Activated T-cell treated with anti-CD3 and anti-CD28 coated beads for 48 hours (primary cell): Measurements from ENCODE around the gene WWOX.
"Not testable (repeated sequence)": the region's sequence is repeated elsewhere in the genome, so short reads cannot be mapped to it uniquely, and the experiment has no call there.

Source experiments
- DNase-seq: peaks from one replicate; pipeline ENCODE4 v3.0.0-alpha.2; 2020; ENCODE audit warnings: low read depth

Gene WWOX

DNA sequence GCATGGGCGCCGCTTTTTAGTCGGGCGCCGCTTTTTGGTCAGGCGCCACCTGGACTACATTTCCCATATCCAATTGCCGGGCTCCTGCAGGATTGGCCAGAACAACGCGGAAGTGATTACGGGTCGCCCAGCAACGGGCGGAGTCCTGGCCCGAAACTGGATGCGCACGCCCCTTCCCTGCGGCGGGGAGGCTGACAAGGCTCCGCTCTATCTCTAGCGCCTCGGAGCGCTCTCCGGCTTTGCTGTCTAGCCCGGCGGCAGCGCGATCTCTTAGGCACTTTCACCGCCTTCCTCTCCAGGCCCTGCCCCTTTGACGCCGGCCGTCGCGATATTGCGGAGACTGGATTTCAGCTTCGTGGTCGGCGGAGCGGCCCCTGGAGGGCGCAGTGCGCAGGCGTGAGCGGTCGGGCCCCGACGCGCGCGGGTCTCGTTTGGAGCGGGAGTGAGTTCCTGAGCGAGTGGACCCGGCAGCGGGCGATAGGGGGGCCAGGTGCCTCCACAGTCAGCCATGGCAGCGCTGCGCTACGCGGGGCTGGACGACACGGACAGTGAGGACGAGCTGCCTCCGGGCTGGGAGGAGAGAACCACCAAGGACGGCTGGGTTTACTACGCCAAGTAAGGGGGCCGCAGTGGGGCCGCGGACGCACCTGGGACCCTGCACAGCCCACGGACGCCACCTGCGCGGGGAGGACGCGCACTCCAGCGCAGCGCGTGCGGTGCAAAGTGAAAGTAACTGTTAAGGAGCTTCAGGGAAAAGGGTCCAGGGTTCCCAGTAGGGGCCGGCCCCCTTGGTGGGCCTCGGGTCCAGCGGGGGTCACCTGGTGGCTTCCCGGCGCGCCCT lies at the start of gene WWOX:
Gene WWOX (plus strand): TSS at position 384 of the 841 bp plus-strand sequence.
- peak; percentile 92 for DNase-seq

DNA sequence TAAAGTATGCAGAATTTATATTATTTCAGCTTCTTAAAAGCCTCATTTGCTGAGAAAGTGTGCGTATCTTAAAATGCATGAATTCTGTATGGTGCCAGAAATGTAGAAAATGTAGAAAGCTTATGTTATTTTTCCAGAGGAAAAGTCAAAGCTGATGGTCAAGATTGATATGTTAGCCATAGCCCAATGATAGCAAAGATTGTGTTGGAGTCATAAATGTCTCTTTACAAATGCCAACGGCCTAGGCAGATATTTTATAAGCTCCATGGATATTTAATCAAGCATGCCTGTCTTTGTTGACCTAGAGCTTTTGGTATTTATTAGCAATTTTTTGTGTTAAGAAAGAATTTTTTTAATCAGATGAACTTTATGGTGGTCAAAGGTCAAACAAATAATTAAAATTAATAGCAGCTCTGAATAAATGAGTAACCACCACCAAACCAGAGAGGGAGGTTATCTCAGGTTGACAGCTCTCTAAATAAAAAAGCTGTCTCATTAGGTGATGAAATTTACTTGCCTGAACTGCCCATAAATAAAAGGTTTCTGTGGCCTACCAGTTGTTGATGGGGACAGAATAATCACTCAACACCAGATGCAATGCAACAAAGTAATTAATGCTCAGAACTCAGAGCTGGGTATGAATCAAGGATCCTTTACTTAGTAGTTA lies 48.6 kb upstream of the WWOX start:
- no peak for DNase-seq

DNA sequence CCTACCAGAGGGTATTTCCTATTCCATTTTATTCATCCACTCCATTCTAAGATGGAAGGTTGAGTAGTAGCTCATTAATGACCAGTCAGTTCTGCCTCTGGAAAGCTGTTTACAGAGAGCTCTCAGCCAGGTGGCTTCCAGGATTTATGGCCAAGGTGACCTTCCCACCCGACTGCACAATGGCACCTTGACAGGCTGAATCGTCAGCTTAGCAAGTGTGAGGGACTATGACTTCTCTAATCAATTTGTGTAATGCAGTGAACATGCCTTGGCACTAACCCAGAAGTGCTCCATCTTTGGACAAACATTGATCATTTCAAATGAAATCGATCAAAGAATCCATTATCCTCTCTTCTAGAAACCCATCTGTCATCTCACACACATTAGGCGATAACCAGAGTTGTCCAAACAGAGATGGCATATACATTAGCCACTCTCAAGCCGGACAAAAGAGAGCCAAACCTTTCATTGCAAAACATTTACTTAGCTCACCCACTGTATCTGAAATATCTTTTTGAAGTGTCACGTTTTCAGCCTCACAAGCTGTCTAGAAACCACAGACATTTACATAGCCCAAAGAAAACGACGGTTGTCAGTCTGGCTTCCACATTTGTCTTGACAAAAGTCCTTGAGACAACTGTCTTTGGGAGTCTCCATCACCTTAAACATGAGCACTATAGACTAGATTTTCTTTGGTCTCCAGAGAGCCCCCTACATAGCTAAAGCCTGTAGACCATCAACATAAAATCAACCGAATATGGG lies 41.5 kb upstream of the WWOX start:
- no peak for DNase-seq

DNA sequence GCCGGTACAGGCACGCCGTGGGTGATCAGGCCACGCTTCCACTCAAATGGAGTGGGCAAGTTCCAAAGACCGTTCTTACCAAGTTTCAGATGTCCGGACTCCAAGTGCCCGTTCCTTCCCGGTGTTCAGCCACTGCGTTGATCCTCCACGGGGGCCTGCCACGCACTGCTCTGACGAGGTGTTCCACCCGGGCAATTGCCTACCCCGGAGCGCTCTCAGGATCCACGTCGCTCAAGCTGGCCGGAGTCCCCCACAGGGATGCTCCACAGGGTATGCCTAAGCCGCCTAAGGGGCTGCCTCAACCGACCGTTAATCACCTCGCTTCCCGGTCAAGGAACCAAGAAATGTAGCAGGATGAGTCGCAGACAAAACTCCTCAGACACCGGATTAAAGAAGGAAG lies 39.6 kb upstream of the WWOX start:
- not testable (repeated sequence) for DNase-seq

DNA sequence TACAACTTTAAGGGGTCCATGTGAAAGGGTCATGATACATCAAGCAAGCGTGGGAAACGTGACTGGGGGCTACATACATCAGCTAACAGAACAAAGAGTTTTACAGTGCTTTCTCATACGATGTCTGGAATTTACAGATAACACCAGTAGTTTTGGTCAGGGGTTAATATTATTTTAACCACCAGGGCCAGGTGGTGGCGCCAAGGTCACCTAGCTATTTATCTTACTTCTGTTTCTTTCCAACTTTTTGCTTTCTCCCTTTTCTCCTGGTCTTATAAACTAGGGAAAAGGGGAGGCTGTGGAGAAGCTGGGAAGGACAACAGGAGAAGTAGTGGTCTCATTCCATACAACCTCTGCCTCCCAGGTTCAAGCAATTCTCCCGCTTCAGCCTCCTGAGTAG lies 39.2 kb upstream of the WWOX start:
- DNase-seq: no peak

DNA sequence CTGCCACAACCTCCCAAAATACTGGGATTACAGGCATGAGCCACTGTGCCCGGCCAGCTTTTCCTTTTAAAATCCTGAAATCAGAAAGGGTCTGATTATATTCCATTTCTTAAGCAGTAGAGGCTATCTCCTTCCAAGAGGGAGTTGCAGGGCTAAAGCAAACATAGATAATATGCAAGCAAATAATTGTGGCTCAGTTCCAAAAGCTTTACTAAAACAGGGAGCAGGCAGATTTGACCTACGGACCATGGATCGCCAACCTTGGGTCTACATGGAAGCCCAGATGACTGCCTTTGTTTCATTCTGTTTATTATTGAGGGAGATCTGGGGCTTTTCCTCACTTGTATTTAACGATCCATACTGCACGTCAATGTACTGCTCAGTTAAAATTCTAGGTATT lies 38.6 kb upstream of the WWOX start:
- no peak for DNase-seq

DNA sequence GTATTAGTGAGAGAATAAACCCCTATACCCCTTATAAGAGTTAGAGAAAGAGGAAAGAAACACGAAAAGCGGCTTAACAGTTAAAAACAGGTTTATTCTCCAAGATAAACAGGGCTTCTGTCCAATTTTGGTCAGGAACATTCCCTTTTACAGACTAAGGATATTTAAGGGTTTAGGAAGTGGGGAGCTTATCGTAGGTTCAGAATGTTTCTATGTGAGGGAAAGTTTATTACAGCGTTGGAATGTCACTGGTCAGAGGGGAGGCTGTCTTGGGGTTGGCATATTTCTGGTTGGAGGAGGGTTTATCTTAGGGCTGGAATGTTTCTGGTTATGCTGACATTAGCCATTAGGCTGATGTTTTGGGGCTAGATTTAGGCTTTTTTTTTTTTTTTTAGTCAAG lies 34.1 kb upstream of the WWOX start:
- DNase-seq: no peak

DNA sequence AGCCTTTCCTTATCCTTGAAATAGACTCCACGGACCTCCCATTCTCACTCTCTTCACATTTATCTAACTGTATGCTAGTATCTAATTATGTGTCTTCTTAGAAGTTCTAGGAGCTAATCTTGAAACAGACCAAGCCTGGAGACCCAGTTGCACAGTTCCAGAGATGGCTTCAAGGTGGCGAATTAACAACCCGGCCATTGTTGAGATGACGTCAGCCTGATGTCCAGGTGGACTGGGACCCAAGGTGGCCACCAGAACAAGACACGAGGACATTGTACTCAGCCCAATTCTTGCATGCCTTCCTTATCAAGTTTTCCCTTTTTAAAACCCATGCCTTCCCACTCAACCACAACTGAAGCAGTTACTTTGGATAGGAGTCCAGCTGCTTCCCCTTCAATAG lies 29.5 kb upstream of the WWOX start:
- no peak for DNase-seq

DNA sequence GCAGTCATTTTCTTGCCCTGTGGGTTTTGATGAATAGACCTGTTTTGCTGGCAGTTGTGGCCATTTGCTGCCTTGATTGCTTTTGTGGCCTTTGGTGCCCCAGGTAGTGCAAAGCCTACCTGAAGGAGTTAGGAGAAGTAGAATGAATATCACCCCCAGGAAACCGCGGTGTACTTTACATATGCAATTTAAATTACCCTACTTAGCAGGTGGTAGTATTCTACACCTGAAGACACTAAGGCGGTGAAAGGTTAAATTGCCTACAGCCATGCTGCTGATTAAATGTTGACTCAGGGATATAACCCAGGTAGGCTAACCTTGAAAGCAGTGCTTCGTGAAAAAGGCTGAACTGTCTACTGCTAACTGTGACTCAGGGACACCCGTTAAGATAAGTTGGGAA lies 27.2 kb upstream of the WWOX start:
- DNase-seq: no peak

DNA sequence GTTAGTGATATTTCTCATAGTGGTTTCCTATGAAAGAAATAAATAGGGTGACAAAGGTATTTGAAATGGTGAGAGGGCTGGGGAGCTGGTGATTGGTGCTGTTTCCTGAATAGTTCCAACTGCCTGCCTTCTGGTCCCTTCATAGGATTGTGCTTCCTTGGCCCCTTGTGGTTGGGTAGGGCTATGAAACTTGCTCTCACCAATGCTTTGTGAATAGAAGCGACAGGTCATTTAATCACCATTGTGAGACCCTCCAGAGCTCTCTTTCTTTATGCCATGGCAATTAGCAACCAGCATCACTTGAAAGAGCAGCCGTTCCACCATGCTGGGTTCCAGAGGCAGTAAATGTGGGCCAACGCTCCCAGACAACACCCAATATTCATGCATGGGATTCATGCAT lies 23.7 kb upstream of the WWOX start:
- DNase-seq: no peak

DNA sequence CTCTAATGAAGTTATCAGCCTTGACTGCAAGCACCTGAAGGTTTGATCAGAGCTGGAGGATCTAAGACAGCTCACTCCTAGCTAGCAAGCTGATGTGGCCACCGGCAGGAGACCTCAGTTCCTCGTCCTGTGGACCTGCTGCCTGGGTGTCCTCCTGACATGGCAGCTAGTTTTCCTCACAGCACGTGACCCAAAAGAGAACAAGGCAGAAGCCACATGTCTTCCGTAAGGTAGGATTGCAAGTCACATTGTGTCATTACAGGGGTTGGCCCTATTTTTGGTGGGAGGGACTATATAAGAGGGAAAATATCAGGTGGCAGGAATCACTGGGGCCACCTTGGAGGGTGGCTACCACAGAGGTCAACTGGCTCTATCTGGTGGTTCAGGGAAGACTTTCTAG lies 18.1 kb upstream of the WWOX start:
- no peak for DNase-seq

DNA sequence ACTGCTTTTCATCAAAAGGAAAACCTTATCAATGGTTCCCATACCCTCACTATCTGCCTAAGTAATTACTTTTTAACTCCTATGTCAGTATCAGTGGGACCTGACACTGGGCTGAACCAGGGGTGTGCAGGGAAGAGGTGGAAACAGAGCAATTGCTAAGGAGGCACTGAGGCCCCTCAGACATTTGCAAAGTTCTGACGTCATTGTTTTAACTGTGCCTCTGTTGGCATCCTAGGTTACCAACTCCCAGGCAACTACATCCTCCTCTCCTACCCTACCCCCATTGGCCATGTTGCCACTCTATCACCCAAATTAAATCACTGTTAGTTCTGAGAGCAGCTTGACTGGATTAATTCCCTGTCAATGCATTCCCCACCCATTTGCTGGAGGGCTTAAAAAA lies 8.0 kb upstream of the WWOX start:
- no peak for DNase-seq

DNA sequence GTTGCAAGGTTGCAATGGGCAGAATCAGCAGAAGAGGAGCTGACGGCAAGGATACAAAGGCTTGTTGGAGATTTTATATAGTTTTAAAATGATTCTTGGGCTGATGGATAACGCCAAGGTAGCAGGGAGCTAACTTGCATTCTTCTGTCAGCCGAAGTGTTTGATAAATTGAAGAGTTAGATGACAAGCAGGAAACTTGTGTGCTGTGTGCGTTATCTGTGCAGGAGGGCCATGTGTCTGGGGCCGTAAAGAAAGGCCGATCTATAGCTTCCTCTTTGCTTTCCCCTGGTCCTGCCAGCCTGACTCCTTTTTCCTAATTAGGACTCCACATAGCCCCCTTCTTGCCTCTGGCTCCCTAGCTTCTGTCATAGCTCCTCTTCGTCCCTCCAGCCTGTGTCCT lies 6.7 kb upstream of the WWOX start:
- no peak for DNase-seq

DNA sequence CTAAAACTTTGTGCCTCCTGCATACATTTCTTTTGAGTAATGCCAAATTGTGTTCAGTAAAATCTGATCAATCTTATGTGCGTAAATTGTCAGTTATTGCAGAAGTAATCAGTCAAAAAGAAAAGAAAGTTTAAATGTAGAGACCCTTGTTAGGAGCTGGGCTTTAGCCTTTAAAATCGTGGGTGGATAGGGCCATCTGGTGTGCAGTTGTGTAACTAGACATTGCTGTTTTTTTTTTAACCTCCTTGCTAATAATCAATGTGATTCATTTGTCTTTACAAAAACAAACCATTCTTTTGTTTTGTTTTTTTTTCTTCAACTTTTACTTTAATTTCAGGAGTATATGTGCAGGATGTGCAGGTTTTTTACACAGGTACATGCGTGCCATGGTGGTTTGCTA lies 5.3 kb upstream of the WWOX start:
- no peak for DNase-seq

DNA sequence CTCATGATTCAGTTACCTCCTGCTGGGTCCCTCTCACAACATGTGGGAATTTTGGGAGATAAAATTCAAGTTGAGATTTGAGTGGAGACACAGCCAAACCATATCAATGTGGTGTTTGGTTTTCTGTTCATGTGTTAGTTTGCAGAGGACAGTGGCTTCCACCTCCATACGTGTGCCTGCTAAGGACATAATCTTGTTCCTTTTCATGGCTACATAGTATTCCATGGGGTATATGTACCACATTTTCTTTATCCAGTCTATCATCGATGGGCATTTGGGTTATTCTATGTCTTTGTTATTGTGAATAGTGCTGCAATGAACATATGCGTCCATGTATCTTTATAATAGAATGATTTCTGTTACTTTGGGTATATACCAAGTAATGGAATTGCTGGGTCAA lies 4.5 kb upstream of the WWOX start:
- no peak for DNase-seq

DNA sequence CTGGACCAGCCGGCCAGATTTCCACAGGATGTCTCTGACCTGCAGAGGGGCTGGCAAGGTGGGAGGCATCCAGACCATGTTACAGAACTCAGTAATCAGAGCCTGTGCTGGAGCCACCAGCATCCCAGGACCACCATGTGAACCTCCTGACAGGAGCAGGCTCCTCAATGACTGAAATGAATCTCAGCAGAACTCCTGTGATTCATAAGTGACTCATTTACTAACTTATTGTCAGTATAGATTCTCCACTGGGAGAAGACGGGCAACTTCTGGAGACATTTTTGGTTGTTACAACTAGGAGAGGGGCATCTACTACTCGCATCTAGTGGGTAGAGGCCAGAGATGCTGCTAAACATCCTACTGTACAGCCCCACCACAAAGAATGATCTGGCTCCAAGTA lies 3.1 kb upstream of the WWOX start:
- no peak for DNase-seq

DNA sequence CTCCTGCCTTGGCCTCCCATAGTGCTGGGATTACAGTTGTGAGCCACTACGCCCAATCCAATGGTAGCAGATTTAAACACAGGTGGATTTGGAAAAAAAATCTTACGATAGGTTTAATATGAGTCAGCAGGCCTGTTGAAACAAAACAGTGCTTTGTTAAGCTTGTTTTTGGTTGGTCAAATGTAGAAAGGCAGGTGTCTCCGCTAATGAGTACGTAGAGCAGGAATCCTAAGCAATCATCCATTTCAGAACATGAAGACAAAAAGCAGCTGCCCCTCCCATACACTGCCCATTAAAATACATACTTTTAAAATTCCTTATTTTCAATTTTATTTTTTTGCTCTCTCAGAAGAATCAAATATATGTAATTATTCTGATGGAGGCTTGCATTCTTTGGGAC lies 1.9 kb upstream of the WWOX start:
- DNase-seq: no peak

DNA sequence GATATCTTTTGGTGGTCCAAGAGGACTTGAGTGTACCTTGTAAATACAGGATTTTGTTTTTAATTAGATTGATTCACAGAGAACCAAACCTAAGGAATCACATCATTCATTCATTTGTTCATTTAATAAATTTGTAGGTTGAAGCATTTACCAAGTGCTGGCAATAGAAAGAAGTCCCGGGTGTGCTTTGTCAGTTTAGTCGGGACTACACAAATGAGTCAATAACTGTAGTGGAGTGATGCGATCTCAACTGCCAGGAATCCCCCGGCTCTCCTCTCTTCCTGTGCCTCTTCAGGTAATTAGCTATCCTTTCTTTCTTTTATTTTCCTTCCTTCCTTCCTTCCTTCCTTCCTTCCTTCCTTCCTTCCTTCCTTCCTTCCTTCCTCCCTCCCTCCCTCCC lies 1.4 kb upstream of the WWOX start:
- no peak for DNase-seq

DNA sequence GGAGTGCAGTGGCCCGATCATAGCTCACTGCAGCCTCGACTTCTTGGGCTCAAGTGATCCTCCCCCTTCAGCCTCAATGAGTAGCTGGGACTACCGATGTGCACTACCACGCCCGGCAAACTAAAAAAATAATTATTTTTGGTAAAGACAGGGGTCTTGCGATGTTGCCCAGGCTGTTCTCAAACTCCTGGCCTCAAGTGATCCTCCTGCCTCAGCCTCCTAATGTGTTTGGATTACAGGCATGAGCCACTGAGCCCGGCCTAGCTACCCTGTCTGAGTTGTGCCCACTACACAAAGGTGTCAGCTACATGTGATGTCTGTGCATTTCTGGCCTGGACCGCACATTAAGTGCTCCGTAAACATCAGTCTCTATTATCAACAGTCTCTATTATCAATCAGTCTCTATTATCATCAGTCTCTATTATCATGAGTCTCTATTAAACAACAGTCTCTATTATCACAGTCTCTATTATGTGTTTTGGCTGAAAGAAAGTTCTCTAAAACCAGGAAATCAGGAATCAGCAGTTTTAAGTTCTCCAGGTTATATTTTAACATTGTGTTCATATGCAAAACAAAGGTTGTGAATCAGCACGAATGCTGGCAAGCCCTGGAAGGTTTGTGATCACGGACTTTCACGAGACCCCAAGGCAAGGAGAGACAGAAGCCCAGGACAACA lies 721 bp upstream of the WWOX start:
- DNase-seq: no peak

DNA sequence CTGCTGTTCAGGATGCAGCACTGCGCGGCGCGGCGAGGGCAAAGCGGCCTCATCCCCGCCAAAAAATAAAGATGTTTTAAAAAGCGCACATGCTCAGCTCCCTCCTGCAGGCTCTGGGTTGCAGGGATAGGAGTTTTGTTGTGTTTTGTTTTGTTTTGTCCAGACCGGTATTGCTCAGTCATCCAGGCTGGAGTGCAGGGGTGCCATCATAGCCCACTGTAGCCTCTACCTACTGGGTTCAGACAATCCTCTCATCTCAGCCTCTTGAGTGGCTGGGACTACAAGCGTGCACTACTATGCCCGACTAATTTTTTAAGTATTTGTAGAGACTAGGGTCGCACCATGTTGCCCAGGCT lies 636 bp downstream of the WWOX start:
- DNase-seq: no peak

DNA sequence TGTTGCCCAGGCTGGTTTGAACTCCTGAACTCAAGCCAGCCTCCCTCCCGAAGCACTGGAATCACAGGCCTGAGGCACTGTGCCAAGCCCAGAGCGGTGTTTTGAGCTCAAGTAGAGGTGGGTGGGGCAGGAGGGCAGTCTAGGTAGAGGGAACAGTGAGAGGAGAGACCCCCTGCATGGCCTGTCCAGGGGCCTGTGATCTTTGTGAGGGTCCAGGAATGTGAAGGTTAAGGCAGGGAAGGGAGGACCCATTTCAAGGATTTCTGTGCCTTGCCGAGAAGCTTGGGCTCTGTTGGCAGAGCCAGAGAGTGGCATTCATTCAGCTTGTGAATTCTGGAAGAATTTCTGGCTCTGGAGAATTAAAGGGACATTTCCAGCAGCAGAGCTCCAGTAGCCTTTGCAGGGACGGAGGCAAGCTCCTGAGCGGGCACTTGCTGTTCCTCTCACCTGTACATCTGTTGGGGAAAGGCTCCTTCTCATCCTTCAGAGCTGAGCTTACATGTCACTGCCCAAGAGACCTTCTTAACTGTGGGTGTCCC lies 2.7 kb downstream of the WWOX start:
- DNase-seq: no peak

DNA sequence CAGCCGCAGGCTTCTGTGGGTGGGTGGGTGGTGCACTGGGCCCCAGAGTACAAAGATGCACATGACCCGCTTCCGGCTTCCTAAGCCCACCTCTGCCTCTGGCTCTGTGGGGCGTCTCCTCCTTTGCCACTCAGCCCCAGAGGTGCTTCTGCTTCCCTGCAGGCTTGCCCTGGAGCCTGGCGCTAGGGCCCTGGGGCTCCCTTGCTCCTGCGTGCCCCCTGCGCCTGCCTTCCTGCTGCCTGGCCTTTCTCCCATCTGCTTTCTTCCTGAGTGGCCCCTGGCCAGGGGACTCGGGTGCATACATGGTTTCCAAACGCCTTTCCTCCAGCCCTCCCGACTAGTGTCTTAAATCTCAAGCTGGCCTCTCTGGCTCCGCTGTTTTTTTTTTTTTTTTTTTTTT lies 3.4 kb downstream of the WWOX start:
- no peak for DNase-seq
